Lung (tissue), 12 donors: ENCODE measurements around the gene GRAMD1B. TPM values are rescaled to one million over a fixed set of nuclear protein-coding genes. Genes with fewer than 3 reads are reported as not detected.
A peak's percentile ranks its signal among the peaks of the same experiment; 100 is the strongest.

Experiments
- ATAC-seq: fragments of 200-7000 bp; cut with Tn5 transposase; one replicate; pipeline ENCODE4 v1.9.1; 2020; ENCODE audit warnings: moderate number of reproducible peaks; ENCODE audit not compliant: insufficient read depth, low FRiP score
- DNase-seq, 3 donors: peaks; one replicate each; pipeline ENCODE4 v3.0.0-alpha.2; 2013 to 2017
- H3K27ac ChIP-seq, 2 donors: one replicate each; pipeline ENCODE4 v1.5.1; 2013; ENCODE audit warnings: mild to moderate bottlenecking in 2 of 2, moderate library complexity in 2 of 2, control low read depth in 1 of 2, inconsistent platforms in 1 of 2, low read depth in 1 of 2, low read length in 1 of 2
- H3K27me3 ChIP-seq, 3 donors: one replicate each; pipeline ENCODE4 v1.5.1; 2013; ENCODE audit warnings: low read length in 2 of 3; ENCODE audit not compliant: control insufficient read depth in 3 of 3, insufficient read depth in 3 of 3
- H3K36me3 ChIP-seq, 4 donors: one replicate each; pipeline ENCODE4 v1.5.1; 2013; ENCODE audit warnings: low read length in 4 of 4, mild to moderate bottlenecking in 1 of 4, moderate library complexity in 1 of 4; ENCODE audit not compliant: control insufficient read depth in 4 of 4, insufficient read depth in 4 of 4
- H3K4me1 ChIP-seq, 5 donors: one replicate each; pipeline ENCODE4 v1.5.1; 2013; ENCODE audit warnings: low read length in 5 of 5, mild to moderate bottlenecking in 2 of 5, moderate library complexity in 1 of 5; ENCODE audit not compliant: control insufficient read depth in 5 of 5, insufficient read depth in 5 of 5
- H3K4me3 ChIP-seq: one replicate; pipeline ENCODE4 v1.5.1; 2013; ENCODE audit warnings: mild to moderate bottlenecking, control low read depth, moderate library complexity
- H3K9ac ChIP-seq, 2 donors: one replicate each; pipeline ENCODE4 v1.5.1; 2013; ENCODE audit warnings: low read length in 2 of 2, control low read depth in 1 of 2; ENCODE audit not compliant: insufficient read depth in 1 of 2
- H3K9me3 ChIP-seq, 4 donors: one replicate each; pipeline ENCODE4 v1.5.1; 2013; ENCODE audit warnings: low read length in 3 of 4, mild to moderate bottlenecking in 1 of 4, moderate library complexity in 1 of 4; ENCODE audit not compliant: control insufficient read depth in 4 of 4, insufficient read depth in 3 of 4
- WGBS, 2 donors: extraction: QIAGEN DNeasy Blood & Tissue Kit; methylation state at CpG; one replicate each; pipeline ENCODE4 v1.1.7; 2013; 5-methylcytosine and 5-hydroxymethylcytosine counted together
- polyA plus RNA-seq, 2 donors: library from polyadenylated mRNA; stranded (reverse); fragments of 200-250 nt; gene quantifications; one replicate each; pipeline ENCODE4 v1.2.1, GENCODE V29; 2013
- total RNA-seq, 2 donors: library from RNA; depleted of rRNA in 1 of 2; stranded (reverse); fragments of >200 nt in 1 of 2; gene quantifications; one replicate each; pipeline ENCODE4 v1.2.1, GENCODE V29; 2014 to 2021
- TF ChIP-seq, protein P1 (sequence below): IDR thresholded peaks from 2 replicates; pipeline ENCODE4 v1.5.1; 2012; ENCODE audit warnings: mild to moderate bottlenecking; ENCODE audit errors: control extremely low read depth, extremely low read depth
- donor health status: control.
- donor health status: control.
- donor health status: Bipolar disorder and iron deficiency.
- donor health status: healthy.
- donor health status: DM: yes; HTN: yes; CAD: no.

GRAMD1B gene
- total and polyA plus RNA-seq, 4 donors: 1.4 to 6.0 (median 3.3) TPM

DNA sequence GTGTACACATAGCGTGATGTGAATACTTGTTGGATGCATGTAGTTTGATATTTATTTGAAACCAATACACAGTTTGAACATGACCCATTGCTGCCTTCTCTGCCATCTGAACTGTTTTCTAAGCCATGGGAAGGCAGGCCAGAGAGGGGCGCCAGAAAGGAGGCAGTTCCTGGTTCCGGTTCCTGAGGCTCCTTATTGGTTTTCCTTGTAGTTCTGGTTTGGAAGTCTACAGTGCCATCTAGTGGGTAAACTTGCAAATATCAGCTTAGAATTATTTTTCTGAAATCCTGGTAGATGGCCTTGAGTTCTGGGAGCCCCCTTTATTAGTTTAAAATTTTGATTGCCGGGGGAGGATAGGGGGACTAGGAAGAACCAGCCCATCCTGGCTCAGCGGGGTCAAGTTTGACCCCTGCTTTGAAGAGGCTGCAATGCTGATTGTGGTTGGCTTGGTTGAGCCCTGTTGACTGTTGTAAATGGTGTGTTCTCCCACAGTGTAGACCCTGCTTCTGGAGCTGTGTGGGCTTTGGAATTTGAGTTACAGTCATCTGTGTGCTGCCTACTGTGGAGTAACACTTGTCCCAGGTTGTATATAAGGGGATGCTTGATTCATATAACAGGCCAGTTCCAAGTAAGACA, 48.4 kb downstream of the GRAMD1B start:
- Histone ChIP-seq H3K36me3 (no peaks in the 10 kb centered on the region), H3K9me3 (no peaks in the 10 kb centered on the region), H3K4me1 (peaks cover 0 to 17% (median 3%) of the 10 kb centered on the region in 5 donors), H3K27me3 (no peaks in the 10 kb centered on the region), H3K27ac (no peak overlapping the region), H3K4me3 (no peak overlapping the region), H3K9ac (peak overlapping the region in 1 of 2 donors; percentile 17)
- TF ChIP-seq, protein P1, sequence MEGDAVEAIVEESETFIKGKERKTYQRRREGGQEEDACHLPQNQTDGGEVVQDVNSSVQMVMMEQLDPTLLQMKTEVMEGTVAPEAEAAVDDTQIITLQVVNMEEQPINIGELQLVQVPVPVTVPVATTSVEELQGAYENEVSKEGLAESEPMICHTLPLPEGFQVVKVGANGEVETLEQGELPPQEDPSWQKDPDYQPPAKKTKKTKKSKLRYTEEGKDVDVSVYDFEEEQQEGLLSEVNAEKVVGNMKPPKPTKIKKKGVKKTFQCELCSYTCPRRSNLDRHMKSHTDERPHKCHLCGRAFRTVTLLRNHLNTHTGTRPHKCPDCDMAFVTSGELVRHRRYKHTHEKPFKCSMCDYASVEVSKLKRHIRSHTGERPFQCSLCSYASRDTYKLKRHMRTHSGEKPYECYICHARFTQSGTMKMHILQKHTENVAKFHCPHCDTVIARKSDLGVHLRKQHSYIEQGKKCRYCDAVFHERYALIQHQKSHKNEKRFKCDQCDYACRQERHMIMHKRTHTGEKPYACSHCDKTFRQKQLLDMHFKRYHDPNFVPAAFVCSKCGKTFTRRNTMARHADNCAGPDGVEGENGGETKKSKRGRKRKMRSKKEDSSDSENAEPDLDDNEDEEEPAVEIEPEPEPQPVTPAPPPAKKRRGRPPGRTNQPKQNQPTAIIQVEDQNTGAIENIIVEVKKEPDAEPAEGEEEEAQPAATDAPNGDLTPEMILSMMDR: peak; percentile 72
- peak; percentile 75 to 88 (median 87) for DNase-seq
- WGBS, 2 donors: 20 to 21% methylated on average over 5 of the region's 5 CpGs
- peak; percentile 82 for ATAC-seq

DNA sequence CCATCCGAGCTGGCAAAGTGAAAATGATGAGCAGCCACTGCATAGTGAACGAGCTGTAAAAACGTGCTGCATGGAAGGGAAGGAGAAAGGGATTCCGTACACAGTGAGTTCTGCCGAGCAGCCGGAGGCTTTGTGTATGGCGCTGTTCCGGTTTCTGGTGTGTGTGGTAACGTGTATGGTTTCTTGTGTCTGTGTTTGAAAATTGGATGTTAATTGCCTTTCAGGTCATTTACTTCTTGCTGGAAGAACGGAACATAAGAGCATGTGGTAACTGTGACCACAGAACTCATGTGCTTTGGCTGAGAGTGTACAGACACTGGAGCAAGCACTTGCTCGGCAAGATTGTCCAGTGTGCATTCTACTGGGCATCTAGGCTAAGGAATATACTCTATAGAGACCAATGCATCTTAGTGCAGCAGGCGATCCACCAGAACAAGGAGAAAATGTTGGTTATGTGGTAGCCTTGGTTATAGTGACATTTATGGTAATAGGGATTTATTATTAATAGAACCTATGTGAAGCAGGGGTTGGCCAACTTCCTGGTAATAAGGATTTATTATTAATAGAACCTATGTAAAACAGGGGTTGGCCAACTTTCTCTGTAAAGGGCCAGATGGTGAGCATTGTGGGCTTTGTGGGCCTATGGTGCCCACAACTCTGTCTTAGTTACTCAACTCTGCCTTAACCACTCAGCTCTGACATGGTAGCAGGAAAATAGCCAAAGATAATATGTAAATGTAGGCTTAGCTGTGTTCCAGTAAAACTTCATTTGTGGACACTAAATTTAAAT, 49.2 kb downstream of the GRAMD1B start:
- H3K36me3 ChIP-seq: no peaks in the 10 kb centered on the region
- H3K27ac ChIP-seq: no peak overlapping the region
- no peaks in the 10 kb centered on the region for H3K27me3 ChIP-seq
- TF ChIP-seq, protein P1: no peak
- ATAC-seq (no peak), DNase-seq (no peak)
- no peak overlapping the region for H3K4me3 ChIP-seq
- no peaks in the 10 kb centered on the region for H3K9me3 ChIP-seq
- peak overlapping the region in 1 of 2 donors; percentile 17 for H3K9ac ChIP-seq
- WGBS, 2 donors: 39 to 59% methylated on average over 12 of the region's 12 CpGs
- peaks cover 0 to 16% (median 3%) of the 10 kb centered on the region in 5 donors for H3K4me1 ChIP-seq

DNA sequence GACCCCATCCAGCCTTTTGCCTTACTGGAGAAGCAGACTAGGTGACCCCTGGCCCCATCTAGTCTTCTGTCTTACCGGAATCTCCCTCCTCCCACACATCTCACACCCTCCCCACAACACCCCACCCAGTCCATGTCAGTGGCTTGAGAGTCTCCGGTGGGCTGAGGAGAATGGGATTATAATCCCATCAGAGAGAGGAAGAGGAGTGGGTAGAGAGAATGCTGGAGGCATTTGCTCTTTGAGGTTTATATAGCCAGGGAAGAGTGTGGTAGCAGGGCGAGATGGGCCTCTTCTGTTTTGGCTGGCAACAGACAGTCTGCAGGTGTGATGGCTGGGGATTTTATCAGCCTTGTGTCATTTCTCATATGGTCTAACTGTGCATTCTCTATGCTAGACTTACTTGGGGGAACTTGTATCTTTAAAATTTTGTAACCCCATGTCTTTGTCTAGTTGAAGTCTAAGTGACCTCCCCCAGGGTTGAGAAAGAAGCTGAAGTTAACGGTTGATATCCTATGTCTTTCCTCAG, 50.3 kb downstream of the GRAMD1B start:
- no peak overlapping the region for H3K4me3 ChIP-seq
- 47 to 61% methylated on average over 4 of the region's 4 CpGs for WGBS, 2 donors
- H3K9me3 ChIP-seq: no peaks in the 10 kb centered on the region
- no peak for ATAC-seq
- no peaks in the 10 kb centered on the region for H3K36me3 ChIP-seq
- no peak overlapping the region for H3K27ac ChIP-seq
- TF ChIP-seq, protein P1: no peak
- peaks cover 0 to 5% (median 3%) of the 10 kb centered on the region in 5 donors for H3K4me1 ChIP-seq
- no peak overlapping the region for H3K9ac ChIP-seq
- H3K27me3 ChIP-seq: no peaks in the 10 kb centered on the region
- DNase-seq: no peak
